Common myeloid progenitor, CD34-positive (primary cell): ENCODE measurements around the gene LINGO1.
A peak's percentile ranks its signal among the peaks of the same experiment; 100 is the strongest.

Source experiments
- CTCF ChIA-PET: fragments of 350-600 bp; sonication (Branson Sonifier 250); formaldehyde crosslinking; loops from one replicate; lab custom pipeline; 2021; ENCODE audit warnings: antibody characterized with exemption; lab: Charles Lee
- POLR2A ChIA-PET: fragments of 350-600 bp; sonication (Branson Sonifier 250); formaldehyde crosslinking; loops from one replicate; lab custom pipeline; 2021; ENCODE audit warnings: antibody characterized with exemption; lab: Charles Lee
- DNase-seq, 3 donors: peaks; one replicate each; pipeline versions ENCODE4 v3.0.0 to v3.0.0-alpha.2; 2013
- H3K27ac ChIP-seq, 2 experiments: 1 replicate in 1 of 2; 2 replicates in 1 of 2; pipeline ENCODE4 v1.7.0; 2013; ENCODE audit warnings: inconsistent platforms in 2 of 2, low read length in 2 of 2, mild to moderate bottlenecking in 2 of 2, low read depth in 1 of 2, moderate library complexity in 1 of 2; ENCODE audit not compliant: severe bottlenecking in 2 of 2, insufficient read depth in 1 of 2, poor library complexity in 1 of 2
- H3K27me3 ChIP-seq, 5 experiments: replicated peaks in 2 of 5; 1 replicate in 3 of 5; 2 replicates in 2 of 5; pipeline versions ENCODE4 v1.6.1 to v1.7.0; 2013; ENCODE audit warnings: low read length in 4 of 5, mild to moderate bottlenecking in 2 of 5, moderate library complexity in 2 of 5, inconsistent platforms in 1 of 5; ENCODE audit not compliant: insufficient read depth in 5 of 5, control insufficient read depth in 4 of 5
- H3K36me3 ChIP-seq, 4 experiments: 1 replicate in 2 of 4; 2 replicates in 2 of 4; pipeline versions ENCODE4 v1.6.1 to v1.7.0; 2013; ENCODE audit warnings: low read length in 3 of 4, control low read depth in 1 of 4, mild to moderate bottlenecking in 1 of 4; ENCODE audit not compliant: control insufficient read depth in 4 of 4, insufficient read depth in 4 of 4
- H3K4me1 ChIP-seq, 4 experiments: 1 replicate in 3 of 4; 2 replicates in 1 of 4; pipeline versions ENCODE4 v1.6.1 to v1.7.1; 2013; ENCODE audit warnings: low read length in 3 of 4, mild to moderate bottlenecking in 3 of 4, control low read depth in 1 of 4, inconsistent platforms in 1 of 4, moderate library complexity in 1 of 4; ENCODE audit not compliant: control insufficient read depth in 4 of 4, insufficient read depth in 4 of 4; ENCODE audit errors: control extremely low read depth in 1 of 4
- H3K4me3 ChIP-seq, 7 experiments: 1 replicate in 4 of 7; 2 replicates in 3 of 7; pipeline versions ENCODE4 v1.5.1 to v1.7.0; 2013; ENCODE audit warnings: mild to moderate bottlenecking in 7 of 7, low read length in 6 of 7, moderate library complexity in 6 of 7, inconsistent platforms in 2 of 7, low read depth in 2 of 7, control low read depth in 1 of 7; ENCODE audit not compliant: insufficient read depth in 4 of 7, control insufficient read depth in 1 of 7; ENCODE audit errors: extremely low read depth in 1 of 7
- H3K9me3 ChIP-seq, 5 experiments: 1 replicate in 4 of 5; 2 replicates in 1 of 5; pipeline versions ENCODE4 v1.6.1 to v1.7.1; 2013; ENCODE audit warnings: low read length in 4 of 5, mild to moderate bottlenecking in 2 of 5, inconsistent platforms in 1 of 5, low read depth in 1 of 5, moderate library complexity in 1 of 5; ENCODE audit not compliant: control insufficient read depth in 4 of 5, insufficient read depth in 2 of 5; ENCODE audit errors: control extremely low read depth in 1 of 5
- WGBS: methylation state at CpG from one replicate; pipeline ENCODE4 v1.1.5; 2013; ENCODE audit not compliant: insufficient coverage; 5-methylcytosine and 5-hydroxymethylcytosine counted together

The LINGO1 gene

GRCh38 chr15:77656294-77656693 lies 23.6 kb upstream of the LINGO1 start:
- Histone ChIP-seq H3K36me3 (no peaks in the 10 kb centered on the region), H3K27ac (no peak overlapping the region), H3K4me3 (peak overlapping the region in 3 of 7 experiments; percentile 6 to 39 (median 8)), H3K4me1 (peaks cover 0 to 17% (median 12%) of the 10 kb centered on the region in 4 experiments), H3K9me3 (peaks cover 0 to 3% (median 0%) of the 10 kb centered on the region in 5 experiments), H3K27me3 (peaks cover 0 to 6% (median 0%) of the 10 kb centered on the region in 5 experiments)
- peak; percentile 29 to 74 (median 69) for DNase-seq
- WGBS = 20% methylated on average over 12 of the region's 12 CpGs
- ChIA-PET POLR2A (interaction anchor here (1.3 kb wide), 1 partner anchor 9 kb away, joined by 4 read pairs; no protein-coding TSS in a partner anchor), CTCF (interaction anchor here (1.4 to 3.4 kb wide), 4 partner anchors 9 to 165 kb away, joined by 3 to 19 read pairs (median 8); no protein-coding TSS in a partner anchor)

GRCh38 chr15:77654975-77655374 lies 22.3 kb upstream of the LINGO1 start:
- ChIA-PET POLR2A (no interaction called here), CTCF (interaction anchor here (0.6 to 3.4 kb wide), 6 partner anchors 10 to 166 kb away, joined by 3 to 19 read pairs (median 5); partner anchors contain the start of gene LINGO1)
- WGBS = 42% methylated on average over 4 of the region's 4 CpGs
- peak; percentile 15 to 45 (median 40) for DNase-seq
- H3K4me3 ChIP-seq = no peak overlapping the region
- no peak overlapping the region for H3K27ac ChIP-seq
- H3K4me1 ChIP-seq = peaks cover 0 to 17% (median 12%) of the 10 kb centered on the region in 4 experiments
- peaks cover 0 to 5% (median 0%) of the 10 kb centered on the region in 5 experiments for H3K27me3 ChIP-seq
- no peaks in the 10 kb centered on the region for H3K36me3 ChIP-seq
- peaks cover 0 to 3% (median 0%) of the 10 kb centered on the region in 5 experiments for H3K9me3 ChIP-seq

GRCh38 chr15:77653832-77654480 lies 21.2 kb upstream of the LINGO1 start:
- POLR2A ChIA-PET = no interaction called here
- WGBS = 100% methylated on average over 3 of the region's 4 CpGs
- H3K36me3 ChIP-seq = no peaks in the 10 kb centered on the region

GRCh38 chr15:77650265-77650664 lies 17.6 kb upstream of the LINGO1 start:
- peak; percentile 45 to 66 (median 63) for DNase-seq
- no peak overlapping the region for H3K27ac ChIP-seq
- no peak overlapping the region for H3K4me3 ChIP-seq
- H3K27me3 ChIP-seq = peaks cover 0 to 8% (median 0%) of the 10 kb centered on the region in 5 experiments
- peaks cover 0 to 3% (median under 1%) of the 10 kb centered on the region in 4 experiments for H3K4me1 ChIP-seq
- WGBS = 100% methylated on average over 1 of the region's 2 CpGs
- POLR2A ChIA-PET = no interaction called here
- CTCF ChIA-PET = no interaction called here
- peaks cover 0 to 3% (median 0%) of the 10 kb centered on the region in 5 experiments for H3K9me3 ChIP-seq
- H3K36me3 ChIP-seq = no peaks in the 10 kb centered on the region

More at GRCh38 chr15:77653832-77654480, 21.2 kb upstream of the LINGO1 start:
- no peak overlapping the region for H3K27ac ChIP-seq
- peaks cover 0 to 3% (median 0%) of the 10 kb centered on the region in 5 experiments for H3K9me3 ChIP-seq
- CTCF ChIA-PET = interaction anchor here (1.0 to 1.6 kb wide), 2 partner anchors 11 to 167 kb away, joined by 3 to 6 read pairs; no protein-coding TSS in a partner anchor
- H3K27me3 ChIP-seq = peaks cover 0 to 6% (median 0%) of the 10 kb centered on the region in 5 experiments
- H3K4me1 ChIP-seq = peaks cover 0 to 17% (median 12%) of the 10 kb centered on the region in 4 experiments
- no peak for DNase-seq
- no peak overlapping the region for H3K4me3 ChIP-seq

- Histone ChIP-seq H3K27ac (no peak overlapping the region), H3K27me3 (peaks cover 0 to 7% (median 0%) of the 10 kb centered on the region in 5 experiments), H3K4me1 (no peaks in the 10 kb centered on the region), H3K4me3 (no peak overlapping the region), H3K9me3 (peaks cover 0 to 3% (median 0%) of the 10 kb centered on the region in 5 experiments), H3K36me3 (no peaks in the 10 kb centered on the region)
- no CpG with 5 or more reads among the region's 3 CpGs for WGBS
- CTCF ChIA-PET = interaction anchor here (0.9 to 1.6 kb wide), 3 partner anchors 11 to 18 kb away, joined by 3 to 5 read pairs (median 4); no protein-coding TSS in a partner anchor
- POLR2A ChIA-PET = interaction anchor here (0.5 kb wide), 1 partner anchor 198 kb away, joined by 3 read pairs; no protein-coding TSS in a partner anchor
- no peak for DNase-seq
Observed at GRCh38 chr15:77649610-77650009, 16.9 kb upstream of the LINGO1 start.

GRCh38 chr15:77649017-77649416 lies 16.3 kb upstream of the LINGO1 start:
- WGBS = 100% methylated on average over 5 of the region's 6 CpGs
- CTCF ChIA-PET = interaction anchor here (0.8 to 1.6 kb wide), 5 partner anchors 10 to 173 kb away, joined by 3 to 6 read pairs (median 4); no protein-coding TSS in a partner anchor

More at GRCh38 chr15:77649017-77649416, 16.3 kb upstream of the LINGO1 start:
- Histone ChIP-seq H3K27me3 (peaks cover 0 to 6% (median 0%) of the 10 kb centered on the region in 5 experiments), H3K4me1 (no peaks in the 10 kb centered on the region), H3K9me3 (peaks cover 0 to 2% (median 0%) of the 10 kb centered on the region in 5 experiments), H3K27ac (no peak overlapping the region), H3K36me3 (no peaks in the 10 kb centered on the region), H3K4me3 (no peak overlapping the region)
- no peak for DNase-seq
- POLR2A ChIA-PET = no interaction called here
